HUES48 (cell line): ENCODE data around the gene ZNF616.

ENCODE experiments used
- H3K27ac ChIP-seq: one replicate; pipeline ENCODE4 v1.7.0; 2013; ENCODE audit warnings: low read depth, low read length, inconsistent platforms
- H3K27me3 ChIP-seq: 2 replicates; pipeline ENCODE4 v1.6.1; 2013; ENCODE audit warnings: mild to moderate bottlenecking, low read length; ENCODE audit not compliant: control insufficient read depth, insufficient read depth
- H3K36me3 ChIP-seq: 2 replicates; pipeline ENCODE4 v1.6.1; 2013; ENCODE audit warnings: low read length; ENCODE audit not compliant: control insufficient read depth, insufficient read depth
- H3K4me1 ChIP-seq: 2 replicates; pipeline ENCODE4 v1.6.1; 2013; ENCODE audit warnings: mild to moderate bottlenecking, low read length; ENCODE audit not compliant: control insufficient read depth, insufficient read depth
- H3K4me3 ChIP-seq: 2 replicates; pipeline ENCODE4 v1.5.1; 2013; ENCODE audit warnings: mild to moderate bottlenecking, low read depth, low read length
- H3K9ac ChIP-seq: 2 replicates; pipeline ENCODE4 v1.6.1; 2013; ENCODE audit warnings: mild to moderate bottlenecking, low read depth, low read length, moderate library complexity
- H3K9me3 ChIP-seq: 2 replicates; pipeline ENCODE4 v1.6.1; 2013; ENCODE audit warnings: low read length; ENCODE audit not compliant: control insufficient read depth, insufficient read depth

The ZNF616 gene

GRCh38 chr19:52148256-52148655, 8.5 kb upstream of the ZNF616 start:
- Histone ChIP-seq H3K27ac (no peak overlapping the region), H3K9ac (no peak overlapping the region)

GRCh38 chr19:52142001-52142595, 2.4 kb upstream of the ZNF616 start:
- Histone ChIP-seq H3K27me3 (no peaks in the 10 kb centered on the region), H3K9ac (no peak overlapping the region), H3K4me3 (no peak overlapping the region), H3K27ac (no peak overlapping the region), H3K4me1 (peaks cover 7% of the 10 kb centered on the region; the same call in 1 of the 2 replicates), H3K9me3 (peaks cover 15% of the 10 kb centered on the region), H3K36me3 (no peaks in the 10 kb centered on the region)

More at GRCh38 chr19:52148256-52148655, 8.5 kb upstream of the ZNF616 start:
- Histone ChIP-seq H3K4me1 (no peaks in the 10 kb centered on the region), H3K27me3 (no peaks in the 10 kb centered on the region), H3K36me3 (no peaks in the 10 kb centered on the region), H3K4me3 (no peak overlapping the region), H3K9me3 (peaks cover 43% of the 10 kb centered on the region)

DNA sequence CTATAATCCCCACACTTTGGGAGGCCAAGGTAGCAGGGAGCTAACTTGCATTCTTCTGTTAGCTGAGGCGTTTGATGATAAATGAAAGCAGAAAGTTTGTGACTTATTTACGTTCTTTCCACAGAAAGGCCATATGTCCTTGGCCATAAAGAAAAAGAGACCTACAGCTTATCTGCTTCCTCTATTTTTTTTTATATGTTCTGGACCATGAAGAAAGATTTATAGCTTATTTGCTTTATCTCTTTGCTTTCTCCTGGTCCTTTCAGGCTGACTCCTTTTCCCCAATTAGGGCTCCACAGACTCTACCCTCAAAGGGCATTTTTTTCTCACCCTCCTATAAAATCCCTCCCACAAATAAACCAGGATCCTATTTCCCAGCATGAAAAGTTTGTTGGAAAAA, 1.5 kb upstream of the ZNF616 start:
- H3K27me3 ChIP-seq, result no peaks in the 10 kb centered on the region
- peaks cover 17% of the 10 kb centered on the region; the same call in 1 of the 2 replicates for H3K9me3 ChIP-seq
- no peak overlapping the region for H3K9ac ChIP-seq
- H3K4me1 ChIP-seq, result peaks cover 7% of the 10 kb centered on the region; the same call in 1 of the 2 replicates
- H3K36me3 ChIP-seq, result peaks cover 4% of the 10 kb centered on the region; the same call in 1 of the 2 replicates
- no peak overlapping the region for H3K27ac ChIP-seq
- no peak overlapping the region for H3K4me3 ChIP-seq

- Histone ChIP-seq H3K27me3 (no peaks in the 10 kb centered on the region), H3K4me1 (peaks cover 7% of the 10 kb centered on the region; the same call in 1 of the 2 replicates), H3K9me3 (peaks cover 10% of the 10 kb centered on the region; the same call in 1 of the 2 replicates), H3K4me3 (peak overlapping the region; percentile 35; the same call in 1 of the 2 replicates), H3K9ac (no peak overlapping the region), H3K27ac (no peak overlapping the region), H3K36me3 (peaks cover 4% of the 10 kb centered on the region; the same call in 1 of the 2 replicates)
These were observed 433 bp upstream of the ZNF616 start for GRCh38 chr19:52140032-52140710.

DNA sequence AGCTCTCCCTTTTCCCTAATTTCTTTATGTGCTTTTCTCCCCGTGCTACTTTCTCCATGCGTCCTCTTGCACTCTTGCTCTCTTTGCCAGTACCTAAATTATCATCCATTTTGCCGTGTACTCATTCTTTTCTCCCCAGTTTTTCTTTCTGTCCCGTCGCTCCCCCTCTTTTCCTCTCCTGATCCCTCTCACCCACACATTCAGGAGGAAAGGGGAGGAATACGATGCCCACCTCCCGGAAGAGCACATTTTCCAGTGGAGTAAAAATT, 821 bp downstream of the ZNF616 start:
- H3K9ac ChIP-seq, result peak overlapping the region; percentile 65
- H3K27me3 ChIP-seq, result no peaks in the 10 kb centered on the region
- H3K36me3 ChIP-seq, result peaks cover 15% of the 10 kb centered on the region; the same call in 1 of the 2 replicates
- H3K4me3 ChIP-seq, result peak overlapping the region; percentile 80
- peaks cover 16% of the 10 kb centered on the region for H3K9me3 ChIP-seq
- H3K27ac ChIP-seq, result peak overlapping the region; percentile 90
- H3K4me1 ChIP-seq, result peaks cover 7% of the 10 kb centered on the region; the same call in 1 of the 2 replicates

GRCh38 chr19:52138278-52138982, 1.3 kb downstream of the ZNF616 start:
- H3K4me3 ChIP-seq, result peak overlapping the region; percentile 80
- peaks cover 7% of the 10 kb centered on the region; the same call in 1 of the 2 replicates for H3K4me1 ChIP-seq
- peaks cover 15% of the 10 kb centered on the region; the same call in 1 of the 2 replicates for H3K36me3 ChIP-seq
- H3K27ac ChIP-seq, result peak overlapping the region; percentile 90
- peak overlapping the region; percentile 65 for H3K9ac ChIP-seq
- H3K27me3 ChIP-seq, result no peaks in the 10 kb centered on the region
- peaks cover 12% of the 10 kb centered on the region for H3K9me3 ChIP-seq

DNA sequence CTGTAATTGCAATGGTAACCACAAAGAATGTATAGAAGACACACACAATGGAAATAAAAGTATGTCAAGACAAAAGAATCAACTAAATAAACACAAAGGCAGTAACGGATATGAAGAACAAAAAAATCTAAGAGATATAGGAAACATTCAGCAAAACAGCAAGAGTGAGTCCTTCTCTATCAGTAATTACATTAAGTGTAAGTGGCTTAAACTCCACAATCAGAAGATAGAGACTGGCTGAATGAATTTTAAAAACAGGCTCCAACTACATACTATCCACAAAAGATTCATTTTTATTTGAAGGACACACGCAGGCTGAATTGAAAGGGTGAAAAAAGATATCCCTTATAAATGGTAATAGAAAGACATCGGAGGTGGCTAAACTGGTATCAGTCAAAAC, 19.5 kb downstream of the ZNF616 start:
- H3K36me3 ChIP-seq, result peaks cover 99% of the 10 kb centered on the region
- H3K27ac ChIP-seq, result no peak overlapping the region
- H3K9me3 ChIP-seq, result peaks cover 97% of the 10 kb centered on the region
- no peak overlapping the region for H3K9ac ChIP-seq
- no peaks in the 10 kb centered on the region for H3K4me1 ChIP-seq
- no peaks in the 10 kb centered on the region for H3K27me3 ChIP-seq
- no peak overlapping the region for H3K4me3 ChIP-seq

DNA sequence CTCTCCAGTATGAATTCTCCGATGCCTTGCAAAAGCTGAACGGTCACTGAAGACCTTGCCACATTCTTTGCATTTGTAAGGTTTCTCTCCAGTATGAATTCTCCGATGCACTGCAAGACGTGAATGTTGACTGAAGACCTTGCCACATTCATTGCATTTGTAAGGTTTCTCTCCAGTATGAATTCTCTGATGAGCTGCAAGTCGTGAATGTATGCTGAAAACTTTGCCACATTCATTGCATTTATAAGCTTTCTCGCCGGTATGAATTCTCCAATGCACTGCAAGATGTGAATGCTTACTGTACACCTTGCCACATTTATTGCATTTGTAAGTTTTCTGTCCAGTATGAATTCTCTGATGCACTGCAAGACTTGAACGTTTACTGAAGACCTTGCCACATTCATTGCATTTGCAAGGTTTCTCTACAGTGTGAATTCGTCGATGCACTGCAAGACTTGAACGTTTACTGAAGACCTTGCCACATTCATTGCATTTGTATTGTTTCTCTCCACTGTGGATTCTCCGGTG, 24.1 kb downstream of the ZNF616 start:
- Histone ChIP-seq H3K4me1 (no peaks in the 10 kb centered on the region), H3K27me3 (no peaks in the 10 kb centered on the region), H3K9ac (no peak overlapping the region), H3K27ac (no peak overlapping the region), H3K9me3 (peaks cover 100% of the 10 kb centered on the region), H3K36me3 (peaks cover 63% of the 10 kb centered on the region), H3K4me3 (peak overlapping the region; percentile 40)

- H3K9me3 ChIP-seq, result peaks cover 98% of the 10 kb centered on the region
- peaks cover 54% of the 10 kb centered on the region for H3K36me3 ChIP-seq
- peak overlapping the region; percentile 7 for H3K4me3 ChIP-seq
- no peaks in the 10 kb centered on the region for H3K27me3 ChIP-seq
- no peaks in the 10 kb centered on the region for H3K4me1 ChIP-seq
- no peak overlapping the region for H3K9ac ChIP-seq
- no peak overlapping the region for H3K27ac ChIP-seq
These were observed 25.0 kb downstream of the ZNF616 start for GRCh38 chr19:52114691-52115090.

GRCh38 chr19:52112624-52113023, 27.1 kb downstream of the ZNF616 start:
- Histone ChIP-seq H3K9ac (no peak overlapping the region), H3K9me3 (peaks cover 97% of the 10 kb centered on the region), H3K4me1 (no peaks in the 10 kb centered on the region), H3K27ac (no peak overlapping the region), H3K36me3 (peaks cover 34% of the 10 kb centered on the region), H3K4me3 (no peak overlapping the region), H3K27me3 (no peaks in the 10 kb centered on the region)

DNA sequence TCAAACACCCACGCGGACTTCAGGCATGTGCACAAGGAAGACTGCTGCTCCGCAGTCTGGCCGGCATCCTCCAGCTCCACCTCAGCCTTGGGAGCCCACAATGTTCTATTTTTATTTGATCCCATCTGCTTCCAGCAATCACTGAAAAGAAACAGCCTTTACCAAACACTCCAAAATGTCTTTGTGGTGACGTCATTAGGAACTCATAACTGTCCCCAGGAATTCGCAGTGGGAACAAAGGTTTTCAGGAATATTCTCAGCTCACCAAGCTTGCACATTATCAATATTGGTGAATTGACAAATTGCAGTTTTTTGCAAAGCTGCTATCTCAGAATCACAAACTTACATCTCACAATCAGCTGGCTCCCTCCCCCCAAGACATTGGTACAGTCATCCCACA, 29.0 kb downstream of the ZNF616 start:
- Histone ChIP-seq H3K4me3 (no peak overlapping the region), H3K36me3 (peaks cover 15% of the 10 kb centered on the region), H3K9me3 (peaks cover 82% of the 10 kb centered on the region), H3K4me1 (no peaks in the 10 kb centered on the region), H3K9ac (no peak overlapping the region), H3K27ac (no peak overlapping the region), H3K27me3 (no peaks in the 10 kb centered on the region)
